K562 (cell line): ENCODE results near the gene EIF2AK3. TPM values are rescaled to one million over a fixed set of nuclear protein-coding genes. Genes with fewer than 3 reads are reported as not detected.

Experiments used
- ARID2 ChIP-seq: fragments of 450-650 bp; IDR thresholded peaks from 2 replicates; pipeline ENCODE4 v1.6.1; 2017; ENCODE audit warnings: antibody characterized with exemption, mild to moderate bottlenecking
- BRF2 ChIP-seq: IDR thresholded peaks from 3 replicates; pipeline ENCODE4 v1.6.1; 2011; ENCODE audit warnings: borderline replicate concordance, mild to moderate bottlenecking; ENCODE audit not compliant: insufficient read length, insufficient read depth
- EP300 ChIP-seq: IDR thresholded peaks from 2 replicates; pipeline ENCODE4 v1.6.1; 2012; ENCODE audit warnings: low read length, improper control_type of control experiment
- GTF2A2 ChIP-seq: IDR thresholded peaks from 2 replicates; pipeline ENCODE4 v1.6.1; 2016; ENCODE audit warnings: mild to moderate bottlenecking, missing genetic modification characterization, missing compliant biosample characterization
- HCFC1 ChIP-seq: IDR thresholded peaks from 2 replicates; pipeline ENCODE4 v1.6.1; 2012; ENCODE audit warnings: low read depth, low read length, improper control_type of control experiment
- HMGN3 ChIP-seq: IDR thresholded peaks from 2 replicates; pipeline ENCODE4 v1.6.1; 2011; ENCODE audit warnings: borderline replicate concordance, low read depth, mild to moderate bottlenecking, mixed read lengths, low read length; ENCODE audit not compliant: insufficient read length; ENCODE audit errors: extremely low read depth
- HOMEZ ChIP-seq: fragments of 250-450 bp; sonication (Bioruptor Pico); IDR thresholded peaks from 2 replicates; pipeline ENCODE4 v1.4.0; 2020; ENCODE audit warnings: mild to moderate bottlenecking, moderate library complexity
- JUND ChIP-seq, 2 experiments: IDR thresholded peaks; 2 replicates in 1 of 2; 3 replicates in 1 of 2; pipeline ENCODE4 v1.6.1; 2011; ENCODE audit warnings: borderline replicate concordance in 2 of 2, low read depth in 2 of 2, low read length in 2 of 2, improper control_type of control experiment in 1 of 2, missing biosample characterization in 1 of 2, missing genetic modification characterization in 1 of 2, missing genetic modification reagents in 1 of 2
- KDM1A ChIP-seq, 2 experiments: fragments of 450-650 bp; IDR thresholded peaks; 2 replicates each; pipeline ENCODE4 v1.6.1; 2016; ENCODE audit warnings: mild to moderate bottlenecking in 2 of 2
- KLF16 ChIP-seq: IDR thresholded peaks from 2 replicates; pipeline ENCODE4 v1.6.1; 2016; ENCODE audit warnings: antibody characterized with exemption
- KLF6 ChIP-seq: fragments of 250-450 bp; sonication (Bioruptor Pico); IDR thresholded peaks from 2 replicates; pipeline ENCODE4 v1.4.0; 2020; ENCODE audit warnings: mild to moderate bottlenecking, moderate library complexity, borderline replicate concordance
- MAFK ChIP-seq: IDR thresholded peaks from 2 replicates; pipeline ENCODE4 v1.6.1; 2011; ENCODE audit warnings: low read length, improper control_type of control experiment
- MEIS2 ChIP-seq: fragments of 450-650 bp; IDR thresholded peaks from 2 replicates; pipeline ENCODE4 v1.6.1; 2014; ENCODE audit warnings: mild to moderate bottlenecking; ENCODE audit not compliant: partially characterized antibody
- NEUROD1 ChIP-seq: fragments of 150-350 bp; IDR thresholded peaks from 2 replicates; pipeline ENCODE4 v1.6.1; 2014; ENCODE audit warnings: borderline replicate concordance, low read length, low read depth; ENCODE audit not compliant: partially characterized antibody
- NRF1 ChIP-seq, 2 experiments: fragments of 450-650 bp; IDR thresholded peaks in 1 of 2; conservative IDR thresholded peaks in 1 of 2; 2 replicates each; pipeline ENCODE4 v1.6.1; 2014; ENCODE audit warnings: mild to moderate bottlenecking in 2 of 2
- PCBP1 ChIP-seq: fragments of 200-400 bp; formaldehyde crosslinking; IDR thresholded peaks from 2 replicates; pipeline ENCODE4 v1.6.1; 2018; ENCODE audit warnings: mild to moderate bottlenecking, low read depth, low read length; ENCODE audit not compliant: poor library complexity, severe bottlenecking
- PYGO2 ChIP-seq: fragments of 450-650 bp; IDR thresholded peaks from 2 replicates; pipeline ENCODE4 v1.6.1; 2016; ENCODE audit warnings: mild to moderate bottlenecking, missing genetic modification characterization, moderate library complexity, missing compliant biosample characterization
- RAD51 ChIP-seq: fragments of 450-650 bp; IDR thresholded peaks from 2 replicates; pipeline ENCODE4 v1.7.1; 2016; ENCODE audit warnings: low read depth, mild to moderate bottlenecking, borderline replicate concordance
- TAF1 ChIP-seq: IDR thresholded peaks from 2 replicates; pipeline ENCODE4 v1.6.1; 2011; ENCODE audit warnings: mild to moderate bottlenecking, low read length, moderate library complexity; ENCODE audit not compliant: insufficient read depth, control insufficient read depth, severe bottlenecking; ENCODE audit errors: extremely low read depth
- TARDBP ChIP-seq: fragments of 450-650 bp; IDR thresholded peaks from 2 replicates; pipeline ENCODE4 v1.6.1; 2016
- ZBED1 ChIP-seq: IDR thresholded peaks from 2 replicates; pipeline ENCODE4 v1.6.1; 2014
- ZNF584 ChIP-seq: fragments of 200-800 bp; sonication (Bioruptor generic); IDR thresholded peaks from 2 replicates; pipeline ENCODE4 v1.6.1; 2016; ENCODE audit warnings: low read depth, mild to moderate bottlenecking, missing genetic modification characterization, missing compliant biosample characterization
- ZNF707 ChIP-seq: fragments of 250-450 bp; sonication (Bioruptor Pico); conservative IDR thresholded peaks from 2 replicates; pipeline ENCODE4 v1.8.0; 2022; ENCODE audit warnings: inconsistent platforms, mild to moderate bottlenecking, moderate library complexity
- polyA plus RNA-seq, 8 experiments: library from polyadenylated mRNA; depleted of rRNA in 4 of 8; stranded (reverse) in 5 of 8; unstranded in 3 of 8; fragments of >200 nt; fragmentation: Nextera tagmentation in 2 of 8; fragmentation: Illumina TruSeq in 1 of 8; extraction: Ambion mirVana in 2 of 8; extraction: Trizol in 1 of 8; gene quantifications; 2 replicates each; pipeline versions ENCODE4 v1.2.1 to v1.2.3, GENCODE V29; 2011 to 2014; ENCODE audit warnings: inconsistent platforms in 1 of 8, missing spikeins in 1 of 8
- total RNA-seq, 7 experiments: library from RNA; depleted of rRNA in 6 of 7; stranded (reverse); fragments of >200 nt in 6 of 7; fragmentation: Illumina TruSeq in 2 of 7; extraction: Trizol in 2 of 7; gene quantifications; 2 replicates each; pipeline versions ENCODE4 v1.2.1 to v1.2.3, GENCODE V29; 2011 to 2021; ENCODE audit warnings: low replicate concordance in 1 of 7
- TF ChIP-seq, protein P1 (sequence below): fragments of 450-650 bp; IDR thresholded peaks from 2 replicates; pipeline ENCODE4 v1.6.1; 2016; ENCODE audit warnings: antibody characterized with exemption
- TF ChIP-seq, protein P2 (sequence below): sonication (generic); formaldehyde crosslinking; IDR thresholded peaks from 2 replicates; pipeline ENCODE4 v1.8.1; 2022; ENCODE audit warnings: missing genetic modification reagents

The EIF2AK3 gene
- total and polyA plus RNA-seq, 9 of the 15 experiments (the other 6 are each of a cell fraction or from before 2014, with no cell fraction given), result 1.7 to 11.6 (median 7.4) TPM

- no peak for TF ChIP-seq TAF1
- 0 out of 2 replicates have a peak, but pooled peaks have one; percentile 28 for TF ChIP-seq MAFK
- TF ChIP-seq, protein P1, sequence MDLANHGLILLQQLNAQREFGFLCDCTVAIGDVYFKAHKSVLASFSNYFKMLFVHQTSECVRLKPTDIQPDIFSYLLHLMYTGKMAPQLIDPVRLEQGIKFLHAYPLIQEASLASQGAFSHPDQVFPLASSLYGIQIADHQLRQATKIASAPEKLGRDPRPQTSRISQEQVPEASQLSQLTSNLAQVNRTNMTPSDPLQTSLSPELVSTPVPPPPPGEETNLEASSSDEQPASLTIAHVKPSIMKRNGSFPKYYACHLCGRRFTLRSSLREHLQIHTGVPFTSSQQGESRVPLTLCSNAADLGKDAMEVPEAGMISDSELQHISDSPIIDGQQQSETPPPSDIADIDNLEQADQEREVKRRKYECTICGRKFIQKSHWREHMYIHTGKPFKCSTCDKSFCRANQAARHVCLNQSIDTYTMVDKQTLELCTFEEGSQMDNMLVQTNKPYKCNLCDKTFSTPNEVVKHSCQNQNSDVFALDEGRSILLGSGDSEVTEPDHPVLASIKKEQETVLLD, result no peak
- no peak for TF ChIP-seq ZBED1
- TF ChIP-seq GTF2A2 (tag), result no peak
- no peak for TF ChIP-seq ZNF707 (CRISPR knock-in tag)
- no peak for TF ChIP-seq HCFC1
- TF ChIP-seq, protein P2, sequence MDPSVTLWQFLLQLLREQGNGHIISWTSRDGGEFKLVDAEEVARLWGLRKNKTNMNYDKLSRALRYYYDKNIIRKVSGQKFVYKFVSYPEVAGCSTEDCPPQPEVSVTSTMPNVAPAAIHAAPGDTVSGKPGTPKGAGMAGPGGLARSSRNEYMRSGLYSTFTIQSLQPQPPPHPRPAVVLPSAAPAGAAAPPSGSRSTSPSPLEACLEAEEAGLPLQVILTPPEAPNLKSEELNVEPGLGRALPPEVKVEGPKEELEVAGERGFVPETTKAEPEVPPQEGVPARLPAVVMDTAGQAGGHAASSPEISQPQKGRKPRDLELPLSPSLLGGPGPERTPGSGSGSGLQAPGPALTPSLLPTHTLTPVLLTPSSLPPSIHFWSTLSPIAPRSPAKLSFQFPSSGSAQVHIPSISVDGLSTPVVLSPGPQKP, result no peak
- TF ChIP-seq PYGO2 (tag), result no peak
- TF ChIP-seq EP300, result 0 out of 2 replicates have a peak, but pooled peaks have one; percentile 15
- TF ChIP-seq JUND (IDR thresholded peaks at IDR 0.05; ENCODE audit: borderline replicate concordance, low read depth, low read length), result peak; percentile 99
- TF ChIP-seq JUND (tag; IDR thresholded peaks at IDR 0.05; ENCODE audit: borderline replicate concordance, low read depth, low read length), result peak; percentile 100
- TF ChIP-seq PCBP1, result no peak
- TF ChIP-seq RAD51, result no peak
- no peak for TF ChIP-seq KLF6 (CRISPR knock-in tag)
- 0 out of 4 replicates have a peak, but pooled peaks of 1 of the 2 experiments have one; percentile 17 for TF ChIP-seq NRF1 (conservative IDR thresholded peaks at IDR 0.05 in 1 of 2, IDR thresholded peaks at IDR 0.05 in 1 of 2)
- TF ChIP-seq NEUROD1, result peak; percentile 35
- no peak for TF ChIP-seq KLF16
- TF ChIP-seq ZNF584 (CRISPR knock-in tag), result peak; percentile 77; the same call in 1 of the 2 replicates
- TF ChIP-seq MEIS2, result peak; percentile 79
- TF ChIP-seq ARID2, result no peak
- no peak for TF ChIP-seq BRF2
- TF ChIP-seq KDM1A (IDR thresholded peaks at IDR 0.05), result peak; percentile 92 to 95
- no peak for TF ChIP-seq TARDBP
- TF ChIP-seq HOMEZ (CRISPR knock-in tag), result no peak
- TF ChIP-seq HMGN3, result no peak
These were observed 27.2 kb downstream of the EIF2AK3 start (continued) for GRCh38 chr2:88600038-88600465.
